HepG2 (cell line): ENCODE results near the gene MPZL3. TPM values are rescaled to one million over a fixed set of nuclear protein-coding genes. Genes with fewer than 3 reads are reported as not detected.

Source experiments
- ATAC-seq: fragments of 200-7000 bp; cut with Tn5 transposase; 3 replicates; pipeline ENCODE4 v1.9.1; 2020; ENCODE audit warnings: mild to moderate bottlenecking, moderate library complexity
- BruUV-seq: library from RNA; stranded (reverse); fragments of 400-500 nt; replicated peaks from 2 replicates; lab custom pipeline; 2021; lab: Mats Ljungman, UMichigan
- CTCF ChIA-PET: fragments of 300-600 bp; formaldehyde crosslinking; extraction: SDS; loops from one replicate; lab custom pipeline; 2021; ENCODE audit warnings: low total read pairs, inconsistent platforms, low intra/inter-chr PET ratio; lab: Yijun Ruan, JAX
- POLR2A ChIA-PET: fragments of 350-600 bp; sonication (Branson Sonifier 250); formaldehyde crosslinking; loops from one replicate; lab custom pipeline; 2020; ENCODE audit warnings: antibody characterized with exemption, inconsistent platforms; lab: Yijun Ruan, JAX
- DNase-seq: peaks from one replicate; pipeline ENCODE4 v3.0.0-alpha.2; 2015; ENCODE audit warnings: low spot score
- FAIRE-seq: peaks from 3 replicates; lab custom pipeline; 2011; peaks lifted over from hg19 to GRCh38; lab: Jason Lieb, UNC
- H2AFZ ChIP-seq: one replicate; pipeline ENCODE4 v1.6.1; 2011; ENCODE audit warnings: low read length, inconsistent platforms
- H3K27ac ChIP-seq: fragments of 300-600 bp; 3 replicates; pipeline ENCODE4 v1.8.0; 2011; ENCODE audit warnings: mixed run types, mild to moderate bottlenecking, mixed read lengths, low read length, inconsistent platforms; ENCODE audit not compliant: insufficient read depth; ENCODE audit errors: extremely low read length
- H3K27me3 ChIP-seq, 2 experiments: fragments of 200-600 bp in 1 of 2; 2 replicates in 1 of 2; 3 replicates in 1 of 2; pipeline versions ENCODE4 v1.6.0 to v1.8.0; 2011; ENCODE audit warnings: low read length in 2 of 2, mild to moderate bottlenecking in 2 of 2, moderate library complexity in 2 of 2, inconsistent platforms in 1 of 2; ENCODE audit not compliant: insufficient read depth in 2 of 2, control insufficient read depth in 1 of 2
- H3K36me3 ChIP-seq, 2 experiments: fragments of 200-600 bp in 1 of 2; replicated peaks in 1 of 2; 2 replicates in 1 of 2; 3 replicates in 1 of 2; pipeline versions ENCODE4 v1.5.1 to v1.8.0; 2011; ENCODE audit warnings: low read length in 2 of 2, inconsistent platforms in 1 of 2; ENCODE audit not compliant: insufficient read depth in 2 of 2, control insufficient read depth in 1 of 2
- H3K4me1 ChIP-seq: 2 replicates; pipeline ENCODE4 v1.5.1; 2012; ENCODE audit warnings: low read length, inconsistent platforms; ENCODE audit not compliant: insufficient read depth
- H3K4me2 ChIP-seq: 2 replicates; pipeline ENCODE4 v1.6.0; 2011; ENCODE audit warnings: low read depth, low read length, inconsistent platforms
- H3K4me3 ChIP-seq, 3 experiments: fragments of 200-600 bp in 1 of 3; sonication (generic), shearing (Covaris generic) in 1 of 3; replicated peaks in 1 of 3; 2 replicates each; pipeline ENCODE4 v1.5.1; 2011 to 2016; ENCODE audit warnings: low read length in 3 of 3, inconsistent platforms in 2 of 3, low read depth in 2 of 3, mild to moderate bottlenecking in 2 of 3, control low read depth in 1 of 3, mixed read lengths in 1 of 3; ENCODE audit not compliant: insufficient read depth in 1 of 3
- H3K79me2 ChIP-seq: one replicate; pipeline ENCODE4 v1.6.1; 2011; ENCODE audit warnings: low read length, inconsistent platforms; ENCODE audit not compliant: insufficient read depth
- H3K9ac ChIP-seq: 2 replicates; pipeline ENCODE4 v1.6.0; 2011; ENCODE audit warnings: mild to moderate bottlenecking, low read depth, low read length, inconsistent platforms; ENCODE audit not compliant: insufficient read depth
- H3K9me3 ChIP-seq: 2 replicates; pipeline ENCODE4 v1.5.1; 2012; ENCODE audit warnings: mild to moderate bottlenecking, low read length
- H4K20me1 ChIP-seq: 2 replicates; pipeline ENCODE4 v1.6.0; 2011; ENCODE audit warnings: inconsistent platforms, mild to moderate bottlenecking, low read length, moderate library complexity; ENCODE audit not compliant: insufficient read depth
- ARID2 ChIP-seq: sonication (generic); formaldehyde crosslinking; IDR thresholded peaks from 2 replicates; pipeline ENCODE4 v1.8.1; 2022; ENCODE audit warnings: mild to moderate bottlenecking, missing genetic modification reagents, borderline replicate concordance
- POLR2G ChIP-seq: fragments of 200-400 bp; formaldehyde crosslinking; IDR thresholded peaks from 2 replicates; pipeline ENCODE4 v1.6.1; 2018; ENCODE audit warnings: mild to moderate bottlenecking, low read depth, low read length, moderate library complexity
- REXO4 ChIP-seq: sonication (generic); formaldehyde crosslinking; IDR thresholded peaks from 2 replicates; pipeline ENCODE4 v1.8.0; 2022; ENCODE audit warnings: missing genetic modification reagents, mild to moderate bottlenecking, borderline replicate concordance
- RXRA ChIP-seq: sonication (generic); formaldehyde crosslinking; IDR thresholded peaks from 2 replicates; pipeline ENCODE4 v1.5.1; 2020; ENCODE audit warnings: missing genetic modification reagents
- SATB2 ChIP-seq: sonication (generic); formaldehyde crosslinking; IDR thresholded peaks from 2 replicates; pipeline ENCODE4 v1.5.0; 2020; ENCODE audit warnings: missing genetic modification reagents
- ZKSCAN1 ChIP-seq: fragments of 150-350 bp; IDR thresholded peaks from 2 replicates; pipeline ENCODE4 v1.6.1; 2014; ENCODE audit warnings: low read length
- ZMAT5 ChIP-seq: sonication (generic); formaldehyde crosslinking; IDR thresholded peaks from 2 replicates; pipeline ENCODE4 v1.5.0; 2020; ENCODE audit warnings: mild to moderate bottlenecking, low read depth, missing genetic modification reagents, borderline replicate concordance
- ZNF7 ChIP-seq: IDR thresholded peaks from 2 replicates; pipeline ENCODE4 v1.6.1; 2016; ENCODE audit warnings: missing biosample characterization, missing genetic modification reagents
- WGBS: methylation state at CpG from one replicate; pipeline ENCODE4 v1.1.6; 2017; ENCODE audit warnings: low lambda C conversion rate; 5-methylcytosine and 5-hydroxymethylcytosine counted together
- in situ Hi-C: cut with HindIII; loops from 2 replicates; pipeline ENCODE4 v1.10.0; 2017; ENCODE audit warnings: low pct_unique_long_range_greater_than_20kb; ENCODE audit not compliant: extremely low pct_ligation_motif_present
- intact Hi-C: fragments of 100-400 bp; cut with micrococcal nuclease; formaldehyde crosslinking; loops from one replicate; pipeline ENCODE4 v1.10.0; 2022; ENCODE audit not compliant: unreplicated experiment
- polyA plus RNA-seq, 8 experiments: library from polyadenylated mRNA; depleted of rRNA in 3 of 8; stranded (reverse) in 7 of 8; unstranded in 1 of 8; fragments of >200 nt; fragmentation: Illumina TruSeq in 4 of 8; extraction: Trizol in 4 of 8; gene quantifications; 2 replicates each; pipeline versions ENCODE4 v1.2.1 to v1.2.3, GENCODE V29; 2011 to 2016; ENCODE audit warnings: low read depth in 4 of 8, missing spikeins in 1 of 8, mixed read lengths in 1 of 8; ENCODE audit not compliant: insufficient read depth in 1 of 8
- total RNA-seq, 5 experiments: library from RNA; depleted of rRNA; stranded (reverse); fragments of >200 nt; fragmentation: Illumina TruSeq; extraction: Trizol; gene quantifications; 2 replicates each; pipeline ENCODE4 v1.2.3, GENCODE V29; 2016; ENCODE audit warnings: low read depth in 1 of 5
- TF ChIP-seq, protein P1 (sequence below): conservative IDR thresholded peaks from 2 replicates; pipeline ENCODE4 v1.6.1; 2018; ENCODE audit warnings: missing genetic modification reagents

The MPZL3 gene
- total and polyA plus RNA-seq, 2 of the 13 experiments (the other 11 are each of a cell fraction or from before 2014, with no cell fraction given), result 5.3 to 9.3 TPM

GRCh38 chr11:118227865-118228785 lies 24.0 kb downstream of the MPZL3 start:
- Histone ChIP-seq H3K27me3 (no peaks in the 10 kb centered on the region), H3K4me1 (0 out of 2 replicates have a peak, but pooled peaks cover 2% of the 10 kb centered on the region), H3K4me2 (no peak overlapping the region), H3K36me3 (peaks cover 0 to 15% of the 10 kb centered on the region in 2 experiments; a peak in 3 of 5 replicates), H3K27ac (no peak overlapping the region), H2AFZ (no peak overlapping the region), H3K79me2 (no peaks in the 10 kb centered on the region), H3K9me3 (no peaks in the 10 kb centered on the region), H3K4me3 (no peak overlapping the region), H3K9ac (no peak overlapping the region), H4K20me1 (no peaks in the 10 kb centered on the region)
- no TSS peak for BruUV-seq
- ChIA-PET POLR2A (interaction anchor here (1.5 kb wide), 1 partner anchor 16 kb away, joined by 3 read pairs; no protein-coding TSS in a partner anchor), CTCF (no interaction called here)
- ATAC-seq (no peak), DNase-seq (no peak), FAIRE-seq (no peak)
- 95% methylated on average over 8 of the region's 8 CpGs for WGBS
- intact Hi-C loops (no loop called here), in situ Hi-C loops (no loop called here)
- 0 out of 2 replicates have a peak, but pooled peaks have one; percentile 23 for TF ChIP-seq ZNF7 (CRISPR knock-in tag)
- no peak for TF ChIP-seq ZKSCAN1

DNA sequence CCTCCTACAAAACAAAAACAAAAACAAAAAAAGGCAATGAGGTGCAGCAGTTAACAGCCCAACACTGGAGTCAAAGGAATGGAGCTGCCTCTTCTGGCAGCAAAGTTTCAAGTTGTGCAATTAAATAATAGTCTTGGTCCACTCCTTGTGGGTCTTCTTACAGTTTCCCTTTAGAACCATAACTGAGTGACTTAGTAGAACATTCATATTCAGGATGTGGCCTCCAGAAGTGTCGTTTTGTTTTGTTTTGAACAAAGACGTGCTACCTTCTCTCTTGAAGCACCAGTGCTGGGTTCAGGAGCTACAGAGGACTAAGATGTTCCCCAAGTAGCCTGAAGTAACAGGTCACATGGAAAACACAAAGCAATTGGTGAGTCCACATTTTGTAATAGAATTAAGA lies 25.4 kb downstream of the MPZL3 start:
- DNase-seq (no peak), FAIRE-seq (no peak), ATAC-seq (no peak)
- H3K36me3 ChIP-seq, result peaks cover 0 to 6% of the 10 kb centered on the region in 2 experiments; a peak in 3 of 5 replicates
- ChIA-PET POLR2A (interaction anchor here (1.5 kb wide), 1 partner anchor 15 kb away, joined by 3 read pairs; no protein-coding TSS in a partner anchor), CTCF (no interaction called here)
- BruUV-seq, result no TSS peak
- H3K4me3 ChIP-seq, result no peak overlapping the region
- in situ Hi-C loops, result no loop called here
- H3K27me3 ChIP-seq, result no peaks in the 10 kb centered on the region
- no peak overlapping the region for H3K9ac ChIP-seq
- no peak overlapping the region for H2AFZ ChIP-seq
- 84% methylated on average over 2 of the region's 2 CpGs for WGBS
- intact Hi-C loops, result no loop called here
- H3K79me2 ChIP-seq, result no peaks in the 10 kb centered on the region
- H4K20me1 ChIP-seq, result no peaks in the 10 kb centered on the region
- no peaks in the 10 kb centered on the region for H3K9me3 ChIP-seq
- H3K4me2 ChIP-seq, result no peak overlapping the region
- H3K4me1 ChIP-seq, result no peaks in the 10 kb centered on the region
- no peak overlapping the region for H3K27ac ChIP-seq
- no peak for TF ChIP-seq SATB2 (CRISPR knock-in tag)
- TF ChIP-seq, protein P1, sequence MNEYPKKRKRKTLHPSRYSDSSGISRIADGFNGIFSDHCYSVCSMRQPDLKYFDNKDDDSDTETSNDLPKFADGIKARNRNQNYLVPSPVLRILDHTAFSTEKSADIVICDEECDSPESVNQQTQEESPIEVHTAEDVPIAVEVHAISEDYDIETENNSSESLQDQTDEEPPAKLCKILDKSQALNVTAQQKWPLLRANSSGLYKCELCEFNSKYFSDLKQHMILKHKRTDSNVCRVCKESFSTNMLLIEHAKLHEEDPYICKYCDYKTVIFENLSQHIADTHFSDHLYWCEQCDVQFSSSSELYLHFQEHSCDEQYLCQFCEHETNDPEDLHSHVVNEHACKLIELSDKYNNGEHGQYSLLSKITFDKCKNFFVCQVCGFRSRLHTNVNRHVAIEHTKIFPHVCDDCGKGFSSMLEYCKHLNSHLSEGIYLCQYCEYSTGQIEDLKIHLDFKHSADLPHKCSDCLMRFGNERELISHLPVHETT (CRISPR knock-in tag), result no peak
- TF ChIP-seq RXRA (CRISPR knock-in tag), result no peak
- no peak for TF ChIP-seq POLR2G
- no peak for TF ChIP-seq ZMAT5 (CRISPR knock-in tag)
- TF ChIP-seq ARID2 (CRISPR knock-in tag), result no peak
- no peak for TF ChIP-seq REXO4 (CRISPR knock-in tag)
